Hepatocyte (in vitro differentiated cells): ENCODE data around the gene TNS3.

Experiments
- CTCF ChIP-seq: fragments of 200-600 bp; sonication (generic); IDR thresholded peaks from 2 replicates; pipeline ENCODE4 v1.5.1; 2016; ENCODE audit warnings: antibody characterized with exemption, mild to moderate bottlenecking; ENCODE audit not compliant: poor library complexity
- EZH2 ChIP-seq: fragments of 200-600 bp; sonication (generic); IDR thresholded peaks from 2 replicates; pipeline ENCODE4 v1.6.1; 2016; ENCODE audit warnings: antibody characterized with exemption, mild to moderate bottlenecking, borderline replicate concordance

DNA sequence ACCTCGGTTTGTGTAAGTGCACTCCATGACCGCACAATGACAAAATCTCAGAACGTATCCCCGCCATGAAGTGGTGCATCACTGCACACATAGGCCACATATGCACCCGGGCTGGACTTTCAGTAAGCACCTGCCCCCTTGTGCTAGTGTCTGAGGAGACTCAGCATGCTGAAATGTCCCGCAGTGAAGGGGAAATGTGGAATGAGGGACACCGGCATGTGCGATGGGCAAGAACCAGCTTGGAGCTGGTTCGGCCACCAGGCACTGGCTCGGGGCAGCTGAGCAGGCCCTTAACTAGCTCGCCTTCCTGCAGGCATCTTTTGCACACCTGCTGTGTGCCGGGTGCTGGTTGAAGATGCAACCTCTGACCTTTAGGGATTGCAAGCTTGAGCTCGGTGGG lies 49.8 kb upstream of the TNS3 start:
- no peak for TF ChIP-seq CTCF
- TF ChIP-seq EZH2: no peak
